Common myeloid progenitor, CD34-positive (primary cell): Measurements from ENCODE around the gene NBR1.
"Not testable (repeated sequence)": the region's sequence is repeated elsewhere in the genome, so short reads cannot be mapped to it uniquely, and the experiment has no call there.

Source experiments
- CTCF ChIA-PET: fragments of 350-600 bp; sonication (Branson Sonifier 250); formaldehyde crosslinking; loops from one replicate; lab custom pipeline; 2021; ENCODE audit warnings: antibody characterized with exemption; lab: Charles Lee
- POLR2A ChIA-PET: fragments of 350-600 bp; sonication (Branson Sonifier 250); formaldehyde crosslinking; loops from one replicate; lab custom pipeline; 2021; ENCODE audit warnings: antibody characterized with exemption; lab: Charles Lee
- DNase-seq, 3 donors: peaks; one replicate each; pipeline versions ENCODE4 v3.0.0 to v3.0.0-alpha.2; 2013
- H3K27ac ChIP-seq, 2 experiments: 1 replicate in 1 of 2; 2 replicates in 1 of 2; pipeline ENCODE4 v1.7.0; 2013; ENCODE audit warnings: inconsistent platforms in 2 of 2, low read length in 2 of 2, mild to moderate bottlenecking in 2 of 2, low read depth in 1 of 2, moderate library complexity in 1 of 2; ENCODE audit not compliant: severe bottlenecking in 2 of 2, insufficient read depth in 1 of 2, poor library complexity in 1 of 2
- H3K27me3 ChIP-seq, 5 experiments: replicated peaks in 2 of 5; 1 replicate in 3 of 5; 2 replicates in 2 of 5; pipeline versions ENCODE4 v1.6.1 to v1.7.0; 2013; ENCODE audit warnings: low read length in 4 of 5, mild to moderate bottlenecking in 2 of 5, moderate library complexity in 2 of 5, inconsistent platforms in 1 of 5; ENCODE audit not compliant: insufficient read depth in 5 of 5, control insufficient read depth in 4 of 5
- H3K36me3 ChIP-seq, 4 experiments: 1 replicate in 2 of 4; 2 replicates in 2 of 4; pipeline versions ENCODE4 v1.6.1 to v1.7.0; 2013; ENCODE audit warnings: low read length in 3 of 4, control low read depth in 1 of 4, mild to moderate bottlenecking in 1 of 4; ENCODE audit not compliant: control insufficient read depth in 4 of 4, insufficient read depth in 4 of 4
- H3K4me1 ChIP-seq, 4 experiments: 1 replicate in 3 of 4; 2 replicates in 1 of 4; pipeline versions ENCODE4 v1.6.1 to v1.7.1; 2013; ENCODE audit warnings: low read length in 3 of 4, mild to moderate bottlenecking in 3 of 4, control low read depth in 1 of 4, inconsistent platforms in 1 of 4, moderate library complexity in 1 of 4; ENCODE audit not compliant: control insufficient read depth in 4 of 4, insufficient read depth in 4 of 4; ENCODE audit errors: control extremely low read depth in 1 of 4
- H3K4me3 ChIP-seq, 7 experiments: 1 replicate in 4 of 7; 2 replicates in 3 of 7; pipeline versions ENCODE4 v1.5.1 to v1.7.0; 2013; ENCODE audit warnings: mild to moderate bottlenecking in 7 of 7, low read length in 6 of 7, moderate library complexity in 6 of 7, inconsistent platforms in 2 of 7, low read depth in 2 of 7, control low read depth in 1 of 7; ENCODE audit not compliant: insufficient read depth in 4 of 7, control insufficient read depth in 1 of 7; ENCODE audit errors: extremely low read depth in 1 of 7
- H3K9me3 ChIP-seq, 5 experiments: 1 replicate in 4 of 5; 2 replicates in 1 of 5; pipeline versions ENCODE4 v1.6.1 to v1.7.1; 2013; ENCODE audit warnings: low read length in 4 of 5, mild to moderate bottlenecking in 2 of 5, inconsistent platforms in 1 of 5, low read depth in 1 of 5, moderate library complexity in 1 of 5; ENCODE audit not compliant: control insufficient read depth in 4 of 5, insufficient read depth in 2 of 5; ENCODE audit errors: control extremely low read depth in 1 of 5
- WGBS: methylation state at CpG from one replicate; pipeline ENCODE4 v1.1.5; 2013; ENCODE audit not compliant: insufficient coverage; 5-methylcytosine and 5-hydroxymethylcytosine counted together

The NBR1 gene

GRCh38 chr17:43219001-43219400, 48.0 kb downstream of the NBR1 start:
- ChIA-PET POLR2A (no interaction called here), CTCF (interaction anchor here (1.4 kb wide), 1 partner anchor 97 kb away, joined by 3 read pairs; no protein-coding TSS in a partner anchor)
- no peaks in the 10 kb centered on the region for H3K9me3 ChIP-seq
- WGBS = 100% methylated on average over 2 of the region's 2 CpGs
- no peak overlapping the region for H3K27ac ChIP-seq
- no peak overlapping the region for H3K4me3 ChIP-seq
- peaks cover 2 to 57% (median 36%) of the 10 kb centered on the region in 4 experiments for H3K36me3 ChIP-seq
- H3K4me1 ChIP-seq = peaks cover 0 to 7% (median 2%) of the 10 kb centered on the region in 4 experiments
- no peak for DNase-seq
- H3K27me3 ChIP-seq = no peaks in the 10 kb centered on the region

DNA sequence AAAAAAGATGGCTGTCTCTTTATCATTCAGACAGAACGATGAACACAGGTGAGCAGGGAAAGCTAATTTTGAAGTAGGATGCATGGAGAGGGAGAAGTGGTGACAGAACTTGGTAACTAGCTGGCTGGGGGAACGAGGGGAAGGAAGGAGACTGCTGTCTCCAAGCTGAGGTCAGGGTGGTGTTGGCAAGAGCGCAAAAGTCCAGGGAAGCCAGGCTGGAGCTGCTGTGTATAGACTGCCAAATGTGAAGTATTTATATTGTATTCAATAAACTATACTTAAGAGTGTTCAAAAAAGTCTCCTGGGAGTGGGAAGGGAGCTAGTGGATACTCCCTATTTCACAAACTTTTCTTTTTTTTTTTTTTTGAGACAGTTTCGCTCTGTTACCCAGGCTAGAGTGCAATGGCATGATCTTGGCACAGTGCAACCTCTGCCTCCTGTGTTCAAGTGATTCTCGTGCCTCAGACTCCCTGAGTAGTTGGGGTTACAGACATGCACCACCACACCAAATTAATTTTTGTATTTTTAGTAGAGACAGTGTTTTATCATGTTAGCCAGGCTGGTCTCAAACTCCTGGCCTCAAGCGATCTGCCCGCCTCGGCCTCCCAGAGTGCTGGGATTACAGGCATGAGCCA, 48.8 kb downstream of the NBR1 start:
- Histone ChIP-seq H3K4me3 (no peak overlapping the region), H3K27me3 (no peaks in the 10 kb centered on the region), H3K36me3 (peaks cover 2 to 60% (median 40%) of the 10 kb centered on the region in 4 experiments), H3K4me1 (peaks cover 0 to 2% (median 0%) of the 10 kb centered on the region in 4 experiments), H3K27ac (no peak overlapping the region), H3K9me3 (no peaks in the 10 kb centered on the region)
- DNase-seq = no peak
- POLR2A ChIA-PET = no interaction called here
- CTCF ChIA-PET = interaction anchor here (0.6 kb wide), 1 partner anchor 125 kb away, joined by 4 read pairs; no protein-coding TSS in a partner anchor
- WGBS = 92% methylated on average over 4 of the region's 8 CpGs

- ChIA-PET POLR2A (no interaction called here), CTCF (no interaction called here)
- Histone ChIP-seq H3K9me3 (no peaks in the 10 kb centered on the region), H3K4me3 (no peak overlapping the region), H3K4me1 (peaks cover 0 to 2% (median 0%) of the 10 kb centered on the region in 4 experiments), H3K27me3 (no peaks in the 10 kb centered on the region), H3K36me3 (peaks cover 2 to 55% (median 39%) of the 10 kb centered on the region in 4 experiments), H3K27ac (no peak overlapping the region)
- WGBS = 82% methylated on average over 8 of the region's 9 CpGs
- DNase-seq = no peak
Observed at GRCh38 chr17:43220511-43221125, 49.6 kb downstream of the NBR1 start.

DNA sequence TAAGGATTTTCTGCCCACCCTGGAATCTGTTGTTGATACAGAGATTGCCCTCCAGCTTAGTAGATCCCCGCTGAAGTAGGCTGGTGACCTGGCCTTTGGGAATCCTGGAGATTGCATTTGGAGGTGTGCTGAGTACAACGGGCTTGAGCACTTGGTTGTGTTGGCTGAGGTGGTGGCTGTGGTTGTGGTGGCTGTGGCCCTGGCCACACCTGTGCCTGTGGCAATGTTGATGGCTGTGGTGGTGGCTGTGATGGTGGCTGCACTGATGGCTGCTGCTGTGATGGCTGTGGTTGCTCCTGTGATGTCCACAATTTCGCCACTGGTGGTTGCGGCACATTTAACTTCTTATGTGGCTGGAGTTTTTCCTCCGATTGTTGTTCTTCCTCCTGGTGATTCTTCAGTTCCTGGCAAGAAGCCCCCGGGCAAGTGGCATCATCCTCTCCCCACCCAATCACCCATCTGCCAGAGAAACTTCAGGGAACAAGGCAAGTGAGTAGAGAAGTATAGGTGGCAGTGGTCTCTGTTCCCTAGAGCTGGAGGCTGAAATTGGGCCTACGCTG, 53.2 kb downstream of the NBR1 start:
- H3K36me3 ChIP-seq = peaks cover 0 to 35% (median 23%) of the 10 kb centered on the region in 4 experiments
- H3K27me3 ChIP-seq = no peaks in the 10 kb centered on the region
- H3K4me1 ChIP-seq = no peaks in the 10 kb centered on the region
- no peak overlapping the region for H3K4me3 ChIP-seq
- H3K27ac ChIP-seq = no peak overlapping the region
- CTCF ChIA-PET = interaction anchor here (0.9 kb wide), 1 partner anchor 9 kb away, joined by 3 read pairs; no protein-coding TSS in a partner anchor
- 93% methylated on average over 3 of the region's 7 CpGs for WGBS
- no peaks in the 10 kb centered on the region for H3K9me3 ChIP-seq
- no peak for DNase-seq
- POLR2A ChIA-PET = no interaction called here

DNA sequence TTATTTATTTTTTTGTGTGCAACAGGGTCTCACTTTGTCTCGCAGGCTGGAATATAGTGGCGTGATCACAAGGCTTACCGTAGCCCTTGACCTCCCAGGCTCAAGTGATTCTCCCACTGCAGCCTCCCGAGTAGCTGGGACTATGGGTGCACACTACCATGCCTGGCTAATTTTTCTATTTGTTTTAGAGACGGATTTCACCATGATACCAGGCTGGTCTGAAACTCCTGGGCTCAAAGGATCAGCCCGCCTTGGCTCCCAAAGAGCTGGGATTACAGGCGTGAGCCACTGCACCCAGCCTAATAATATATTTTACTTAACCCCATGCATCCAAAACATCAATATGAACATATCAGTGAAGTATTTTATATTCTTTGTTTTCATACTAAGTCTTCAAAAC, 55.4 kb downstream of the NBR1 start:
- H3K9me3 ChIP-seq = no peaks in the 10 kb centered on the region
- WGBS = 98% methylated on average over 6 of the region's 7 CpGs
- no peaks in the 10 kb centered on the region for H3K4me1 ChIP-seq
- no peak overlapping the region for H3K4me3 ChIP-seq
- no peaks in the 10 kb centered on the region for H3K27me3 ChIP-seq
- no peak overlapping the region for H3K27ac ChIP-seq
- ChIA-PET CTCF (no interaction called here), POLR2A (interaction anchor here (1.0 kb wide), 1 partner anchor 90 kb away, joined by 3 read pairs; no protein-coding TSS in a partner anchor)
- peaks cover 0 to 31% (median 19%) of the 10 kb centered on the region in 4 experiments for H3K36me3 ChIP-seq
- DNase-seq = no peak

DNA sequence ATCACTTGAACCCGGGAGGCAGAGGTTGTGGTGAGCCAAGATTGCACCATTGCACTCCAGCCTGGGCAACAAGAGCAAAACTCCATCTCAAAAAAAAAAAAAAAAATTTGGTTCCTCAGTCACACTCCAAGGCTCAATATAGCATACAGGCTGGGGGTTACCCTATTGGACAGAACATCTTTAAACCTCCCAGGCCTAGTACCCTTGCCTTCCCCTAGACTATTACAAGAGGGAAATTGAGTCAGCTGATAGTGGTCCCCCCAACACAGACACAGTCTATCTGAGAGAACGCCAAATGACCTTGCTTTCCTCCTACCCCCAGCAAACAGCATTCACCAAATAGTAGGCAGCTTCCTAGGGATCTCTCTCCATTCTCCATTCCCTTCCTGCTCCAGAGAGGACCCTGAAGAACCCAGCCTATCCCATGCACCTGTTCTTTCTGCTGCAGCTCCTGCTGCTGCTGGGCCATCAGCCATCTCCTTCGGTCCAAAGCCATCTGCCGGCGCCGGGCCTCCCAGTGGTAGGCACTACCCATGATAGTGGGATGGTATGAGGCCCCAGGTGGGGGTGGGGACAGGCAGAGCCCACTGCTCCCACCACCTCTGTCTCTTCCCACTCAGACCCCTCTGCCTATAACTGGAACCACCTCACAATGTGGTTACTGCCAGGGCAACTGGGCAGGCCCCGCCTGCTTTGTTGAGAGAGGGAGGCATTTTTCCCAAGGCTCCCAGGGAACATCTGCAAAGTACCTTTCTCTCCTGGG, 57.2 kb downstream of the NBR1 start, which contains the start of gene CCDC200:
CCDC200 (minus strand) TSS at position 604 of the 763 bp plus-strand sequence; CDS start at position 535, 69 bp downstream.
- H3K27ac ChIP-seq, POLR2A ChIA-PET, H3K9me3 ChIP-seq, H3K4me1 ChIP-seq, DNase-seq, H3K27me3 ChIP-seq, CTCF ChIA-PET, H3K4me3 ChIP-seq: not testable (repeated sequence)
- no CpG with 5 or more reads among the region's 7 CpGs for WGBS
- H3K36me3 ChIP-seq = peaks cover 0 to 26% (median 18%) of the 10 kb centered on the region in 4 experiments
